ENCODE results near the gene EGFL8. TPM values are rescaled to one million over a fixed set of nuclear protein-coding genes. Genes with fewer than 3 reads are reported as not detected.

EGFL8 gene
- 2.2 and 3.4 TPM in 2 replicates for total RNA-seq

- no peaks in the 10 kb centered on the region for H3K27me3 Mint-ChIP-seq
- H3K27ac Mint-ChIP-seq = no peak within 1 kb of the TSS
- H3K36me3 Mint-ChIP-seq (ENCODE audit: low read depth) = peaks cover 14% of the 10 kb centered on the region
- DNase-seq (no peak), ATAC-seq (ENCODE audit: low read depth) (no peak)
- no peak for TF ChIP-seq CTCF (IDR thresholded peaks at IDR 0.05)
- intact Hi-C loops (cut with micrococcal nuclease) = no loop called here
- ChIA-PET CTCF (interaction anchor here (1.6 kb wide), 1 partner anchor 10 kb away, joined by 4 read pairs; no protein-coding TSS in a partner anchor), POLR2A (interaction anchor here (0.5 to 1.1 kb wide), 2 partner anchors 43 to 618 kb away, joined by 6 to 9 read pairs; partner anchors contain the start of gene ATP6V1G2)
- H3K4me3 Mint-ChIP-seq = no peak within 1 kb of the TSS
- no peaks in the 10 kb centered on the region for H3K9me3 Mint-ChIP-seq
- peaks cover 4% of the 10 kb centered on the region for H3K4me1 Mint-ChIP-seq
Measured at GRCh38 chr6:32164295-32164694, at the start of gene EGFL8. EGFL8 (plus strand) TSS chr6:32164595; CDS start chr6:32166166, 1,571 bp downstream.

- intact Hi-C loops (cut with micrococcal nuclease) = loop anchor here (10.0 kb wide), 1 partner anchor 300 kb away; no protein-coding TSS in a partner anchor
- H3K36me3 Mint-ChIP-seq (ENCODE audit: low read depth) = peaks cover 59% of the 10 kb centered on the region
- H3K27me3 Mint-ChIP-seq = no peaks in the 10 kb centered on the region
- no peak overlapping the region for H3K27ac Mint-ChIP-seq
- ChIA-PET POLR2A (interaction anchor here (0.7 kb wide), 1 partner anchor 83 kb away, joined by 3 read pairs; no protein-coding TSS in a partner anchor), CTCF (no interaction called here)
- no peak for ATAC-seq (ENCODE audit: low read depth)
- no peak for DNase-seq
- no peaks in the 10 kb centered on the region for H3K9me3 Mint-ChIP-seq
- TF ChIP-seq CTCF (IDR thresholded peaks at IDR 0.05) = no peak
- H3K4me1 Mint-ChIP-seq = peaks cover 7% of the 10 kb centered on the region
- H3K4me3 Mint-ChIP-seq = no peak overlapping the region
Measured at GRCh38 chr6:32114796-32115195, 49.6 kb upstream of the EGFL8 start.

GRCh38 chr6:32115623-32116022, 48.8 kb upstream of the EGFL8 start:
- intact Hi-C loops (cut with micrococcal nuclease) = loop anchor here (10.0 kb wide), 1 partner anchor 299 kb away; no protein-coding TSS in a partner anchor
- H3K27ac Mint-ChIP-seq = no peak overlapping the region
- H3K4me3 Mint-ChIP-seq = no peak overlapping the region

GRCh38 chr6:32116674-32117073, 47.7 kb upstream of the EGFL8 start:
- CTCF ChIA-PET = interaction anchor here (1.7 kb wide), 1 partner anchor 129 kb away, joined by 5 read pairs; no protein-coding TSS in a partner anchor

More at GRCh38 chr6:32115623-32116022, 48.8 kb upstream of the EGFL8 start:
- peaks cover 7% of the 10 kb centered on the region for H3K4me1 Mint-ChIP-seq
- ATAC-seq (ENCODE audit: low read depth) (no peak), DNase-seq (no peak)
- POLR2A ChIA-PET = no interaction called here
- H3K36me3 Mint-ChIP-seq (ENCODE audit: low read depth) = peaks cover 66% of the 10 kb centered on the region
- no peaks in the 10 kb centered on the region for H3K9me3 Mint-ChIP-seq
- TF ChIP-seq CTCF (IDR thresholded peaks at IDR 0.05) = no peak
- CTCF ChIA-PET = no interaction called here
- H3K27me3 Mint-ChIP-seq = no peaks in the 10 kb centered on the region

More at GRCh38 chr6:32116674-32117073, 47.7 kb upstream of the EGFL8 start:
- Mint-ChIP-seq H3K4me3 (no peak overlapping the region), H3K27me3 (no peaks in the 10 kb centered on the region), H3K36me3 (ENCODE audit: low read depth) (peaks cover 73% of the 10 kb centered on the region), H3K27ac (no peak overlapping the region), H3K4me1 (peaks cover 7% of the 10 kb centered on the region), H3K9me3 (no peaks in the 10 kb centered on the region)
- POLR2A ChIA-PET = interaction anchor here (0.5 to 1.2 kb wide), 3 partner anchors 11 to 584 kb away, joined by 3 to 7 read pairs (median 3); no protein-coding TSS in a partner anchor
- DNase-seq = no peak
- TF ChIP-seq CTCF (IDR thresholded peaks at IDR 0.05) = no peak
- intact Hi-C loops (cut with micrococcal nuclease) = loop anchor here (10.0 kb wide), 1 partner anchor 298 kb away; no protein-coding TSS in a partner anchor
- ATAC-seq (ENCODE audit: low read depth) = no peak
